ENCODE results near the gene SQOR.

SQOR gene

GRCh38 chr15:45635191-45635638 is 386 bp downstream of the SQOR start:
- CTCF ChIA-PET = interaction anchor here (0.6 to 3.7 kb wide), 6 partner anchors 8 to 1027 kb away, joined by 3 to 14 read pairs (median 6); no protein-coding TSS in a partner anchor
- POLR2A ChIA-PET = no interaction called here
- no peak for DNase-seq (ENCODE audit: low read depth, low spot score)
- peak overlapping the region; percentile 68 for H3K4me3 ChIP-seq (ENCODE audit: low read depth, low read length)
- TF ChIP-seq CTCF (IDR thresholded peaks at IDR 0.05; ENCODE audit: insufficient read depth, low read length, missing control alignments) = peak; percentile 64

GRCh38 chr15:45635763-45636292 is 999 bp downstream of the SQOR start:
- DNase-seq (ENCODE audit: low read depth, low spot score) = no peak
- no peak for TF ChIP-seq CTCF (IDR thresholded peaks at IDR 0.05; ENCODE audit: insufficient read depth, low read length, missing control alignments)
- ChIA-PET CTCF (interaction anchor here (0.6 to 3.7 kb wide), 5 partner anchors 22 to 1027 kb away, joined by 3 to 14 read pairs (median 9); no protein-coding TSS in a partner anchor), POLR2A (no interaction called here)
- peak overlapping the region; percentile 68 for H3K4me3 ChIP-seq (ENCODE audit: low read depth, low read length)

- ChIA-PET CTCF (interaction anchor here (0.9 to 3.7 kb wide), 6 partner anchors 10 to 439 kb away, joined by 3 to 16 read pairs (median 7); no protein-coding TSS in a partner anchor), POLR2A (no interaction called here)
- TF ChIP-seq CTCF (IDR thresholded peaks at IDR 0.05; ENCODE audit: insufficient read depth, low read length, missing control alignments) = no peak
- no peak overlapping the region for H3K4me3 ChIP-seq (ENCODE audit: low read depth, low read length)
- no peak for DNase-seq (ENCODE audit: low read depth, low spot score)
Observed at GRCh38 chr15:45637141-45637540, 2.3 kb downstream of the SQOR start.

GRCh38 chr15:45637552-45638033 is 2.8 kb downstream of the SQOR start:
- ChIA-PET CTCF (interaction anchor here (0.6 to 3.7 kb wide), 7 partner anchors 9 to 440 kb away, joined by 3 to 16 read pairs (median 4); no protein-coding TSS in a partner anchor), POLR2A (no interaction called here)
- no peak for TF ChIP-seq CTCF (IDR thresholded peaks at IDR 0.05; ENCODE audit: insufficient read depth, low read length, missing control alignments)
- H3K4me3 ChIP-seq (ENCODE audit: low read depth, low read length) = peak overlapping the region; percentile 1; the same call in 1 of the 2 replicates
- peak; percentile 80 for DNase-seq (ENCODE audit: low read depth, low spot score)

GRCh38 chr15:45640616-45641015 is 5.8 kb downstream of the SQOR start:
- ChIA-PET POLR2A (no interaction called here), CTCF (interaction anchor here (0.9 to 6.0 kb wide), 3 partner anchors 26 to 211 kb away, joined by 3 to 32 read pairs (median 12); no protein-coding TSS in a partner anchor)

More at GRCh38 chr15:45640616-45641015, 5.8 kb downstream of the SQOR start:
- peak; percentile 86 for DNase-seq (ENCODE audit: low read depth, low spot score)
- no peak for TF ChIP-seq CTCF (IDR thresholded peaks at IDR 0.05; ENCODE audit: insufficient read depth, low read length, missing control alignments)
- H3K4me3 ChIP-seq (ENCODE audit: low read depth, low read length) = no peak overlapping the region
